ENCODE results near the gene SARDH. TPM values are rescaled to one million over a fixed set of nuclear protein-coding genes. Genes with fewer than 3 reads are reported as not detected.

The SARDH gene
- total RNA-seq, 1 donor from 2014 or later = 12.9 TPM

GRCh38 chr9:133638711-133639110 lies 99.4 kb downstream of the SARDH start:
- no peaks in the 10 kb centered on the region for H3K36me3 Mint-ChIP-seq
- no peak for DNase-seq (ENCODE audit: low spot score in 2 of 2, unreplicated experiment in 2 of 2)
- H3K4me3 Mint-ChIP-seq = no peak overlapping the region
- peaks cover 24% of the 10 kb centered on the region for H3K27me3 Mint-ChIP-seq (ENCODE audit: low read depth)
- no peak for TF ChIP-seq CTCF (IDR thresholded peaks at IDR 0.05; ENCODE audit: unreplicated experiment)
- H3K4me1 Mint-ChIP-seq = peaks cover 12% of the 10 kb centered on the region
- H3K27ac Mint-ChIP-seq = no peak overlapping the region
- no peaks in the 10 kb centered on the region for H3K9me3 Mint-ChIP-seq

DNA sequence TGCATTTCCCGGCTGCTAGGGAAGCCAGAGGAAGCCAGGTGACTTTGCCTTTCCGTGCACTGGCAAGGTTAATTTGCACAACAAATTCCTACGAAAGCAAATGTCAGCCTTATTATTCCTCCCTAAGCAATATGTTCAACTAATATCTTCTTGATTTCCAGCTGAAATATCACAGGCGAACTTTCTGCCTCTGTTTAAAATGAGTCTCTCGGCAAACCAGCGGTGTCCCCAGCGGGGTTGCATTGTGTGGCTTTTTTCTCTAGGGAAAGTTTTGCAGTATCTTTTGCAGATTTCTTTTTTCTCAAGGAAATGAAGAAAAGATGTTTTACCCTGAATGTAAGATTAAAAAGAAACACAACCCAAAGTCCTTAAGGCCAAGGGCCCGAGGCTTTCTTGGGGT lies 100.1 kb downstream of the SARDH start:
- peaks cover 14% of the 10 kb centered on the region for H3K4me1 Mint-ChIP-seq
- H3K36me3 Mint-ChIP-seq = no peaks in the 10 kb centered on the region
- no peak for TF ChIP-seq CTCF (IDR thresholded peaks at IDR 0.05; ENCODE audit: unreplicated experiment)
- no peak for DNase-seq (ENCODE audit: low spot score in 2 of 2, unreplicated experiment in 2 of 2)
- H3K4me3 Mint-ChIP-seq = no peak overlapping the region
- H3K27ac Mint-ChIP-seq = no peak overlapping the region
- H3K27me3 Mint-ChIP-seq (ENCODE audit: low read depth) = peaks cover 24% of the 10 kb centered on the region
- H3K9me3 Mint-ChIP-seq = no peaks in the 10 kb centered on the region

GRCh38 chr9:133637451-133638055 lies 100.6 kb downstream of the SARDH start:
- H3K27ac Mint-ChIP-seq = no peak overlapping the region
- H3K4me1 Mint-ChIP-seq = peaks cover 18% of the 10 kb centered on the region
- TF ChIP-seq CTCF (IDR thresholded peaks at IDR 0.05; ENCODE audit: unreplicated experiment) = no peak
- no peaks in the 10 kb centered on the region for H3K36me3 Mint-ChIP-seq
- DNase-seq (ENCODE audit: low spot score in 2 of 2, unreplicated experiment in 2 of 2) = no peak
- H3K4me3 Mint-ChIP-seq = no peak overlapping the region
- no peaks in the 10 kb centered on the region for H3K9me3 Mint-ChIP-seq
- H3K27me3 Mint-ChIP-seq (ENCODE audit: low read depth) = peaks cover 24% of the 10 kb centered on the region

GRCh38 chr9:133636902-133637301 lies 101.2 kb downstream of the SARDH start:
- Mint-ChIP-seq H3K27ac (no peak overlapping the region), H3K36me3 (no peaks in the 10 kb centered on the region), H3K4me3 (no peak overlapping the region), H3K9me3 (no peaks in the 10 kb centered on the region), H3K27me3 (ENCODE audit: low read depth) (peaks cover 24% of the 10 kb centered on the region), H3K4me1 (peaks cover 18% of the 10 kb centered on the region)
- no peak for DNase-seq (ENCODE audit: low spot score in 2 of 2, unreplicated experiment in 2 of 2)
- no peak for TF ChIP-seq CTCF (IDR thresholded peaks at IDR 0.05; ENCODE audit: unreplicated experiment)

DNA sequence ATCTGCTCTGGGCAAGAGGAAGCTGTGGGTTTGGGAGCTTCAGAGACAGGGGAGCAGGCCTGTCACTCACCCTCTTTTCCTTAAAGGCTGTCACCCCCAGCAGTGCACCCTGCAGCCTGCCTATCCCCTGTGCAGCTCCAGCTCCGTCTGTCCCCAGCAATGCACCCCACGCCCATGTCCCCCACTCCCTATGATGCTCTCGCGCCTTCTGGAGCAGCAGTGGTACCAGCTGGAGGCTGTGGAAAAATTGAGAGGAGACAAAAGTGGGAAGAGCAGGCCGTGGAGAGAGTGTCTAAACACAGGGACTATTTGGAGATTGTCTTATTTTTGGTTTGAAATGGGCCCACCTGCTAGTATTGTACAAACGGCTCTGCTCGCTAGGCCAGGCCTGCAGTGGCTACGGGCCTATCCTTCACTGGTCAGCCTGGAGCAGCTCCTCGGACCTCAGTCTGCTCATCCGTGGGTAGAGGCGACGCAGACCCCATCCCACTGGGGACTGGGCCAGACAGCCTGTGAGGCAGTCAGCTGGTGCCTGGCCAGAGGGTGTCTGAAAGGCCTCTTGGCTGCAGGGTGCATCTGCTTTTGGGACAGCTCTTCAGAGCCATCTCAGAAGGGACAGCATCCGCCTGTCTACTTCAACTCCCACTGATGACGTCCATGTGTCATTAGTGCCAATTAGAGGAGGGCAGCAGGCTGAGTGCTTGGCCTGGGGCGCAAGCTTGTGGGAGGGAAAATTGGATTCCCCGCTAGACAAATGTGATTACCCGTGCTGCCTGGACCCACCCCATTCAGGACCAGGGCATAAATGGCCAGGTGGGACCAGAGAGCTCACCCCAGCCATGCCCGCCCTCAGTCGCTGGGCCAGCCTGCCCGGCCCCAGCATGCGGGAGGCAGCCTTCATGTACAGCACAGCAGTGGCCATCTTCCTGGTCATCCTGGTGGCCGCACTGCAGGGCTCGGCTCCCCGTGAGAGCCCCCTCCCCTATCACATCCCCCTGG lies 102.3 kb downstream of the SARDH start, which contains the start of gene DBH:
TSS of gene DBH (plus strand) at position 831 of the 999 bp plus-strand sequence. CDS start at position 840, 9 bp downstream.
- Mint-ChIP-seq H3K4me3 (no peak within 1 kb of the TSS), H3K9me3 (no peaks in the 10 kb centered on the region), H3K27ac (no peak within 1 kb of the TSS), H3K27me3 (ENCODE audit: low read depth) (peaks cover 21% of the 10 kb centered on the region), H3K4me1 (peaks cover 18% of the 10 kb centered on the region), H3K36me3 (no peaks in the 10 kb centered on the region)
- no peak for DNase-seq (ENCODE audit: low spot score in 2 of 2, unreplicated experiment in 2 of 2)
- no peak for TF ChIP-seq CTCF (IDR thresholded peaks at IDR 0.05; ENCODE audit: unreplicated experiment)

Measured in mesothelial cell of epicardium (in vitro differentiated cells).